Astrocyte of the spinal cord (primary cell): ENCODE results near the gene ARHGAP29.
"Not testable (repeated sequence)": the region's sequence is repeated elsewhere in the genome, so short reads cannot be mapped to it uniquely, and the experiment has no call there.

Experiments used
- DNase-seq: peaks from one replicate; pipeline ENCODE4 v3.0.0; 2011; ENCODE audit warnings: low read depth, low spot score
- H3K4me3 ChIP-seq: 2 replicates; pipeline ENCODE4 v1.5.1; 2011; ENCODE audit warnings: low read depth, mild to moderate bottlenecking, low read length, moderate library complexity
- in situ Hi-C: cut with HindIII; loops from 2 replicates; pipeline ENCODE4 v1.10.0; 2017; ENCODE audit warnings: low sequenced_read_pairs
- TF ChIP-seq, protein P1 (sequence below): IDR thresholded peaks from 2 replicates; pipeline ENCODE4 v1.5.1; 2012; ENCODE audit warnings: low read depth, mild to moderate bottlenecking, low read length, inconsistent platforms

The ARHGAP29 gene

GRCh38 chr1:94169126-94169525, 68.3 kb downstream of the ARHGAP29 start:
- TF ChIP-seq, protein P1, sequence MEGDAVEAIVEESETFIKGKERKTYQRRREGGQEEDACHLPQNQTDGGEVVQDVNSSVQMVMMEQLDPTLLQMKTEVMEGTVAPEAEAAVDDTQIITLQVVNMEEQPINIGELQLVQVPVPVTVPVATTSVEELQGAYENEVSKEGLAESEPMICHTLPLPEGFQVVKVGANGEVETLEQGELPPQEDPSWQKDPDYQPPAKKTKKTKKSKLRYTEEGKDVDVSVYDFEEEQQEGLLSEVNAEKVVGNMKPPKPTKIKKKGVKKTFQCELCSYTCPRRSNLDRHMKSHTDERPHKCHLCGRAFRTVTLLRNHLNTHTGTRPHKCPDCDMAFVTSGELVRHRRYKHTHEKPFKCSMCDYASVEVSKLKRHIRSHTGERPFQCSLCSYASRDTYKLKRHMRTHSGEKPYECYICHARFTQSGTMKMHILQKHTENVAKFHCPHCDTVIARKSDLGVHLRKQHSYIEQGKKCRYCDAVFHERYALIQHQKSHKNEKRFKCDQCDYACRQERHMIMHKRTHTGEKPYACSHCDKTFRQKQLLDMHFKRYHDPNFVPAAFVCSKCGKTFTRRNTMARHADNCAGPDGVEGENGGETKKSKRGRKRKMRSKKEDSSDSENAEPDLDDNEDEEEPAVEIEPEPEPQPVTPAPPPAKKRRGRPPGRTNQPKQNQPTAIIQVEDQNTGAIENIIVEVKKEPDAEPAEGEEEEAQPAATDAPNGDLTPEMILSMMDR, result no peak
- H3K4me3 ChIP-seq, result no peak overlapping the region
- no peak for DNase-seq
- in situ Hi-C loops, result no loop called here

GRCh38 chr1:94165843-94166242, 71.5 kb downstream of the ARHGAP29 start:
- TF ChIP-seq, protein P1, result no peak
- no peak for DNase-seq
- no peak overlapping the region for H3K4me3 ChIP-seq
- in situ Hi-C loops, result no loop called here

DNA sequence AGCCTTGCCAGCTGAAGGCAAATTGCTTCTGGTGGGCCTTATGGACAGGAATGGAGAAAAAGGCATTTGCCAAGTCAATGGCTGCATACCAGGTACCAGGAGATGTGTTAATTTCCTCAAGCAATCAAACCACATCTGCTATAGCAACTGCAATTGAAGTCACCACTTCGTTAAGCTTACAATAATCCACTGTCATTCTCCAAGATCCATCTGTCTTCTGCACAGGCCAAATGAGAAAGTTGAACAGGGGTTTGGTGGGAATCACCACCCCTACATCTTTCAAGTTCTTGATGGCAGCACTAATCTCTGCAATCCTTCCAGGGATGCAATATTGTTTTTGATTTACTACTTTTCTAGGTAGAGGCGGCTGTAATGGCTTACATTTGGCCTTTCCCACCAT, 72.5 kb downstream of the ARHGAP29 start:
- H3K4me3 ChIP-seq, in situ Hi-C loops, DNase-seq: not testable (repeated sequence)

- in situ Hi-C loops, H3K4me3 ChIP-seq, DNase-seq: not testable (repeated sequence)
Measured at GRCh38 chr1:94164121-94164520, 73.3 kb downstream of the ARHGAP29 start.

DNA sequence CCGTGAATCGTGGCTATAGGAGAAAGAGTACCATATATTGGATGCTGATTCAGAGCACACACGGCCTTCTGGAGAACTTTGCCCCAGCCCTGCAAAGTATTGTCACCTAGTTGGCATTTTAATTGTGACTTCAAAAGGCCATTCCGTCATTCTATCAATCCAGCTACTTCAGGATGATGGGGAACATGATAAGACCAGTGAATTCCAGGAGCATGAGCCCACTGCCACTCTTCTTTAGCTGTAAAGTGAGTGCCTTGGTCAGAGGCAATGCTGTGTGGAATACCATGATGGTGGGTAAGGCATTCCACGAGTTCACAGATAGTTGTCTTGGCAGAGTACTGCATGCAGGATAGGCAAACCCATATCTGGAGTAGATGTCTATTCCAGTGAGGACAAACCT, 74.1 kb downstream of the ARHGAP29 start:
- not testable (repeated sequence) for DNase-seq

DNA sequence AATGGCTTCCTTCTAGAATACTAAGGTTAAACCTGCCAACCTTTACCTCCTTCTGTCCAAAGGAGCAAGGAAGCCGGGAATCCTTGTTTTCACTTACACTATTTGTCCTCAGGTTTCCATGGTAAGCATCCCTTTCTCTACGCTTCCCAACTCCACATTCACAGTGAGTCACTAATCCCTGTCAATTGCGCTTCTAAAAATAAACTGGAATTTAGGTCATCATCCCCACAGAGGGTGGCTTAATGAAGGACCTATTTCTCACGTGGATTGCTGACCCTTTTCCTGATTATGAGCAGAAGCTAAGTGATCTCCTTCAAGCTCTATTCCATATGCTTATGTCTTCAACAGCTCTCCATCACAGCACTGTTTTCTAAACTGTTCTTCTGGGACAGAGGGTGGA, 76.6 kb downstream of the ARHGAP29 start:
- H3K4me3 ChIP-seq, result no peak overlapping the region
- in situ Hi-C loops, result no loop called here
- DNase-seq, result peak; percentile 87
- TF ChIP-seq, protein P1, result no peak

More for the DNA sequence above, 74.1 kb downstream of the ARHGAP29 start:
- H3K4me3 ChIP-seq, in situ Hi-C loops: not testable (repeated sequence)

DNA sequence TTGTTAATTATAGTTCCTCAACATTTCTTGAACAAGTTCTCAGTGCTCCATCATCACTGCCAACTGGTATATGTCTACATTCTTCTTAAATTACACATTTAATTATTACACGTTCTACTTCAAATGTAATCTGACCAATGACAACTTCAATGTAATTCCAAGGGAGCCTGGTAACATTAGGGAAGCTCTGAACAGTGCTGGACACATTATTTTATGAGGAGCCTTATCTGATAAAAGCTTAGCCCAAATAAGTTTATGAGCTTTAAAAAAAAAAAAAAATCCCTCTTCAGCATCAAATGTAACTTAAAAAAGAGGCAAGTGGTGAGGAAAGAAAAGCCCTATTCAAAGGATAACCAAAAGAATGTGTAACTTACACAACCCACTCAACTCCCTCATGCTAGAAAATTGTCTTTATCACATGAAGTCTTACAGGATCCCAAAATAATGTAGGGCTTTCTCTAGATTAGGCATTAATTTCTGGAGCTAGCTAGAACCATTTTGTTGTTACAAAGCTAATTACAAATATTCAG, 81.2 kb downstream of the ARHGAP29 start:
- TF ChIP-seq, protein P1, result no peak
- DNase-seq, result no peak
- in situ Hi-C loops, result no loop called here
- no peak overlapping the region for H3K4me3 ChIP-seq

GRCh38 chr1:94154989-94155388, 82.4 kb downstream of the ARHGAP29 start:
- in situ Hi-C loops, result no loop called here
- TF ChIP-seq, protein P1, result no peak
- peak; percentile 39 for DNase-seq
- no peak overlapping the region for H3K4me3 ChIP-seq
